Measurements from ENCODE around the gene TNS3.

TNS3 gene

DNA sequence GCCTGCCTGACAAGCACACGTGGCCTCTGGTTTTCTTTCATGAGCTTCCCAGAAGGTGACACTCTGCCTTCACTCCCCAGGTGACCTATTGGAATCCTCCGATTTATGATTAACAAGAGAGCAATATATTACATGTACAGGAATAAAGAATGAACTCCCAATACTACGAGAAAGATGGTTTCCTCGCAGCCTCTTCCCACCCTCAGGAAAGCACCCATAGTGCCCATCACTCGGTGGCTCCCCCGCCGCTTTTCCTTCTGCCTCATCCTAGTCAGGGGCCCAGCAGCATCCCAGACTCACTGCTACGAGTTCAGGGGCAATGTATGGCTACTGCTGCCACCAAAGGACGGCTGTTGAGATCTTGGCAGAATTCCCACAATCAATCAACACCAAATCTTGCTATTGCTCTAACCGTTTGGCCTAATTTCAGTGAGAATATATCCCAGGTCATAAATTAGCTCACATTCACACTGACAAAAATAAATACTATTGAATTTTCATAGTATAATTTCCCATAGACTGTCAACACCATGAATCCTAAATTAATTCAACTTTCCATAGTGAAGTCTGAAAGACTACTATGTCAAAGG is 196.3 kb downstream of the TNS3 start:
- no peak for DNase-seq (ENCODE audit: low read depth in 2 of 2)

- DNase-seq (ENCODE audit: low read depth in 2 of 2) = no peak
Observed at GRCh38 chr7:47384755-47385535, 197.0 kb downstream of the TNS3 start.

GRCh38 chr7:47383696-47384445 is 198.0 kb downstream of the TNS3 start:
- DNase-seq (ENCODE audit: low read depth in 2 of 2) = no peak

DNA sequence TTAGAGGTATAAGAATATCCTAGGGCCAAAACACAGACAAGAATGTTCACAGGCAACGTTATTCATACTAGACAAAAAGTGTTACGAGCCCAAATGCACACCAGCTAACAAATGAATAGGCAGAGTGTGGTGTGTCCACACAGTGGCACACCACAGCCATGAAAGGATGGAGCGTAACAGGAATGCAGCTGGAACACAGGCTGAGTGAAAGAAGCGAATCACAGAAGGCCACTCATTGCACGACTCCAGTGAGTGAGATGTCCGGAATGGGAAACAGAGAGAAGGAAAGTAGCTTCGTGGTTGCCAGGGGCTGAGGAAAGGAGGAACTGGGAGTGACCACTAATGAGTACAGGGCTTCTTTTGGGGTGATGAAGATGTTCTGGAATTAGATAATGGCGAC is 198.8 kb downstream of the TNS3 start:
- DNase-seq (ENCODE audit: low read depth in 2 of 2) = no peak

GRCh38 chr7:47382200-47382599 is 199.7 kb downstream of the TNS3 start:
- DNase-seq (ENCODE audit: low read depth in 2 of 2) = no peak

DNA sequence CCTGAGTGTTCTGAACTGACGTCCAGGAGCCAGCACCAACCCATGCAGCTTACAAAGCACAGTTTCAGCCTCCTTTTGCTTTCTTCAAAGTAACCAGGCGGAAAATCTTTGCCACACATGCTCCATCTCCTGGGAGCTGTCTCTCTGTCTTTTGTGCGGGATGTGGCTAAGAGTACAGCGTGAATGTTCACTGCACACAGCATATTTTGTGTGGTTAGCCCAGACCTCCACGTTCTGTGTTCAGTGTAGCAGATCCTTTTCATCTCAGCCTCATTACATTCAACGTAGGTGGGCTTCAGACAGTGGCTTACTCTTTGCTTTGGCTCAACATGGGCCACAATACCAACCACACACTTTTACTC is 200.8 kb downstream of the TNS3 start:
- no peak for DNase-seq (ENCODE audit: low read depth in 2 of 2)

- DNase-seq (ENCODE audit: low read depth in 2 of 2) = no peak
Observed at GRCh38 chr7:47380325-47381133, 201.4 kb downstream of the TNS3 start.

GRCh38 chr7:47379629-47380324 is 202.1 kb downstream of the TNS3 start:
- DNase-seq (ENCODE audit: low read depth in 2 of 2) = no peak

DNA sequence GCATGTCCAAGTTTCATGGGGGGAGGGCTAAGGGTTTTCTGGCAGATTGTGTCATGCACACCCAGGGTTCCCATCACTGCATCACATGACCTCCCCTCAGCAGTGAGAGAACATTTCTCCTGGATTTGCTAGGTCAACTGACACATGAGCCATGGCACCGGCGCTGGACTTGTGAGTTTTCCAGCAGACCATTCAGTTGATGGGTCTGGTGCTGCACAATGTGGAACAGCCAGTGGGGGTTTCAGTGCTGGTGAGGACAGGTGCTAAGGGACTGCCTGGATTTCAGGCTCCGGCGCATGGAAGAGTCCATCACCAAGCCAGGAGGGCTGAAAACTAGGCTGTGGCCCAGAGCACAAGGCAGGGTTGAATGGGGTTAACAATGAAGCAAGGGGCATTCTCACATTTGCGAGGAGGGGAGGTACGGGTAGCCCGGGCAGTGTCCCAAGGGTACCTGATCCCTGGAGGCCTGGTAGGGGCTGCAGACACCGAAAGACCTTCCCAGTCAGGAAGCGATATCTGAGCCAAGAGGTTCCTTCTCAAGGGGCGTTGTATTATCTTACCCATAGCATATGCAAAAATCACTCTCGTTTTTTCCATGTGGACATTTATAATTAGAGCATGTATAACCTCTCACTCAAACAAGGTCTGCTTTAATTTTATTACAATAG is 203.0 kb downstream of the TNS3 start:
- DNase-seq (ENCODE audit: low read depth in 2 of 2) = no peak

GRCh38 chr7:47377741-47378140 is 204.2 kb downstream of the TNS3 start:
- DNase-seq (ENCODE audit: low read depth in 2 of 2) = no peak

DNA sequence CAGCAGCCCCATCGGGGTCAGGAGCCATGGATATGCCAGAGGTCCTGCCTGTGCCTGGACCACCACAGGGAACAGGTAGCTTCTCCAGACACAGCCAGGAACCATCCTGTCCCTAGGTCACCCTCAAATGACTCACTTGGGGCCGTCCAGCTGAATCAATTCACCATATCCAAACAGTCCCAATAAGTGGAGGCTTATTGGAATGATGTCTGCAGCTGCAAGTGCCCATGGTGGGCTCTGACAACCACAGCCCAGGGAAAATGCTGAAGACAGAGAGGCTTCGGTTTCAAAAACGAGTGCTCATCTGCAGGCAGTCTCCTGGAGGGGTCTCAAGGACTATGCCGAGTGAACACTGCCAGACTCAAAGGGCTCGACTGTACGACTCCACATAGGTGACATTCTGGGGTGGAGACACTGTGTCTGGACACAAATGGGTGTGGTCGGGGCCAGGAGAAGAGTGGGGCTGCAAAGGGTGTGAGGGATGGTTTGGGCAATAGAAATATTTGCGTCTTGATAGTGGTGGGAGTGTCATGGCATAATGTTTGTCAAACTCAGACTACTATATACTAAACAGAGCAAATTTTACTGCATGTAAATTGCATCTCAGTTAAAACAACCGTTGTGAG is 204.8 kb downstream of the TNS3 start:
- no peak for DNase-seq (ENCODE audit: low read depth in 2 of 2)

DNA sequence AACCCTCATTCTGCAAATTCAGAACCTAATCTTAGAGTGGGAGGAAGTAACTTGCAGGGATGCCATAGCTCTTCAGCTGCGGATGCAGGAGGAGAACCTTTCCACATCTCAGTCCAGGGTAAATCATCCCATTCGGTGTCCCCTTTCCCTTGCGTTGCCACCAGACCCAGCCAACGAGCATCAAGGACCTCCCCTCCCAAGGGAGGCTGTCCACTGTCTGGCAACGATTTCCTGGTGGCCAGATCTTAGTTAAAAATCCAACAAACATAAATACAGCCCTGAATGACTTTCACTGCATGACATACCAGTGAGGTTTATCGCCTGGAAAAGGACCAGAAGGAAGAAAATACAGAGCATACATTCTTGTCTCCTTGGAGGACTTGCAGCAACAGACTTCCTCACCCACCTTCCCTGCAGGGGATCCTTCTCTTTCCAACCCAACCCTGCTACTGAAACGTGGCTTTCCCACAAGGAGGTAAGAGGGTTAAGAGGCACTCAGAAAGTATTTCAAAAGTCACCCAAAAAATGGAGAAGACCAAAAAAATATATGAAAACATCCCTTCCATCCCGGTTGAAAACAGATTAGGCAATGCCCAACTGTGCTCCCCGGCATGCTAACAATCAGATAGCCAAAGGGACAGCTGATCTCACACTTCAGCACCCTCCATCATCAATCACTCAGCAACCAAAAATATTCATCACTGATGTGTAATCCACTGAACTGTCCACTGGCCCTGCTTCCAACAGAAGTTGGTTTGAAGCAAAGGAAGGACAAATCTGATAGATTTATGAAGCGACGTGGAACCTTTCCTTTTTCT is 206.6 kb downstream of the TNS3 start:
- no peak for DNase-seq (ENCODE audit: low read depth in 2 of 2)

DNA sequence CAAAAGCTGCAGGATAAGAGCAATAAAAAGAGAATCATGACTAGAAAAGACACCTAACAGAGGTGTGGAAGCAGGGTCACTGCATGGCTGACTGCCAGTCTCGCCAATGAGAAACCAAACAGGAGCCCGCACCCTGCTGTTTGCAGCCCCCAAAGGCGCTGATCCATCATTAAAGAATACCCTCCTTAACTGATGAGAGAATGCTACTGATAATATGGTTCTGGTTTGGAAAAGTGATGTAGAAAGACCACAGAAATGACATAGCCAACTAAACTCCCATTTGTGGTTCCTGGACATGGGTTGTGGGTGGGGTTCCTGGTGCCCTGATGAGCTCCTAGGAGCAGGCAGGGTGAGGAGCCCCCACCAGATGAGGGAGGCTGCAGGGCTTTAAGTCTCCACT is 207.4 kb downstream of the TNS3 start:
- DNase-seq (ENCODE audit: low read depth in 2 of 2) = no peak

GRCh38 chr7:47373871-47374451 is 207.9 kb downstream of the TNS3 start:
- no peak for DNase-seq (ENCODE audit: low read depth in 2 of 2)

- DNase-seq (ENCODE audit: low read depth in 2 of 2) = no peak
Observed at GRCh38 chr7:47371733-47372368, 210.1 kb downstream of the TNS3 start.

GRCh38 chr7:47371317-47371716 is 210.6 kb downstream of the TNS3 start:
- no peak for DNase-seq (ENCODE audit: low read depth in 2 of 2)

GRCh38 chr7:47370461-47371042 is 211.4 kb downstream of the TNS3 start:
- DNase-seq (ENCODE audit: low read depth in 2 of 2) = no peak

DNA sequence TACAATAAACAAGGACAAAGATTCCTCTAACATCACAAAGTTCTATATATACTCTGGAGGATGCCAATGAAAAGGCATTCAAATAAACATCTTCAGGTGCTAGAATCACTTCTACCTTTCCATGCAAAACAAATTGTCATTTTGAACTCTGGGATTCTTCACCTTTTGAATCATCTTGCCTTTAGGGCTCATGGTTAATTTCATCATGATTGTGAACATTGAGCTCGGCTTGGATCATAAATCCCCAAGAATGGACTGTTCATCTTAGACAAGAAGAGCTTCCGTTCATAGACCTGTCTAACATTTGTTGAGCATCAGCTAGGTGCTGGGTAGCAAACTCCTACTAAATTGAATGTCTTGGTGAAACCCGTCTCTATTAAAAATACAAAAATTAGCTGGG is 212.2 kb downstream of the TNS3 start:
- no peak for DNase-seq (ENCODE audit: low read depth in 2 of 2)

All from stimulated activated CD4-positive, alpha-beta T cell treated with anti-CD3 and anti-CD28 coated beads, Interleukin-1b, Interleukin-23, amount 100 ng/mL, for 4 hours (primary cell).